Adrenal gland (tissue), 12 donors: ENCODE results near the gene DIO3. TPM values are rescaled to one million over a fixed set of nuclear protein-coding genes. Genes with fewer than 3 reads are reported as not detected.

Source experiments
- DNase-seq, 7 donors: peaks; one replicate each; pipeline ENCODE4 v3.0.0-alpha.2; 2019 to 2020
- H3K27ac ChIP-seq, 5 donors: fragments of 200-600 bp; sonication (generic) in 4 of 5; 1 replicate in 3 of 5; 2 replicates in 2 of 5; pipeline versions ENCODE4 v1.5.1 to v1.8.0; 2016 to 2020; ENCODE audit warnings: mild to moderate bottlenecking in 1 of 5
- H3K27me3 ChIP-seq: fragments of 200-600 bp; 2 replicates; pipeline ENCODE4 v1.8.0; 2021
- H3K36me3 ChIP-seq, 2 donors: fragments of 200-600 bp; replicated peaks in 1 of 2; 1 replicate in 1 of 2; 2 replicates in 1 of 2; pipeline versions ENCODE4 v1.5.1 to v1.8.0; 2018 to 2022
- H3K4me1 ChIP-seq, 2 donors: fragments of 200-600 bp; replicated peaks in 1 of 2; 1 replicate in 1 of 2; 2 replicates in 1 of 2; pipeline versions ENCODE4 v1.5.1 to v1.8.0; 2018 to 2021
- H3K4me3 ChIP-seq, 4 donors: fragments of 200-600 bp; sonication (generic) in 3 of 4; one replicate each; pipeline ENCODE4 v1.5.1; 2016 to 2018
- H3K9me3 ChIP-seq, 3 donors: fragments of 200-600 bp; sonication (generic) in 1 of 3; replicated peaks in 1 of 3; 1 replicate in 2 of 3; 2 replicates in 1 of 3; pipeline versions ENCODE4 v1.5.1 to v1.8.0; 2016 to 2021
- POLR2A ChIP-seq, 2 donors: fragments of 450-650 bp; IDR thresholded peaks; one replicate each; pipeline ENCODE4 v1.6.1; 2017; ENCODE audit warnings: antibody characterized with exemption in 2 of 2, mild to moderate bottlenecking in 2 of 2, moderate library complexity in 1 of 2
- WGBS, 4 donors: extraction: QIAGEN DNeasy Blood & Tissue Kit in 2 of 4; methylation state at CpG; one replicate each; pipeline versions ENCODE4 v1.1.5 to v1.1.7; 2013 to 2017; 5-methylcytosine and 5-hydroxymethylcytosine counted together
- intact Hi-C, 2 donors: fragments of 100-400 bp; cut with DNase I; formaldehyde crosslinking; loops; one replicate each; pipeline versions ENCODE4 v1.14.1 to v1.15.0; 2022 to 2023
- polyA plus RNA-seq, 3 donors: library from polyadenylated mRNA; stranded (reverse); fragments of 200-250 nt in 2 of 3; fragments of 350-450 nt in 1 of 3; fragmentation: Illumina TruSeq in 1 of 3; extraction: RNeasy Lipid Tissue Mini Kit (QIAGEN cat#74804) in 1 of 3; gene quantifications; one replicate each; pipeline ENCODE4 v1.2.3, GENCODE V29; 2013 to 2014
- total RNA-seq, 9 donors: library from RNA; depleted of rRNA in 4 of 9; stranded (reverse); fragments of >200 nt in 4 of 9; fragments of 120-200 nt in 1 of 9; fragmentation: NEBNext Ultra II Directional in 1 of 9; extraction: Animal tissue kit (Norgen Biotek cat#: 25700) in 1 of 9; gene quantifications; one replicate each; pipeline versions ENCODE4 v1.1.0 to v1.2.4, GENCODE V29; 2013 to 2023
- TF ChIP-seq, protein P1 (sequence below), 6 experiments: fragments of 450-650 bp in 4 of 6; fragments of 200-600 bp in 2 of 6; sonication (generic) in 1 of 6; IDR thresholded peaks; 1 replicate in 5 of 6; 2 replicates in 1 of 6; pipeline versions ENCODE4 v1.5.1 to v1.8.0; 2016 to 2021; ENCODE audit warnings: antibody characterized with exemption in 6 of 6, mild to moderate bottlenecking in 2 of 6, moderate library complexity in 1 of 6
- donor health status: healthy with polysubstance abuse.
- donor health status: Bipolar disorder and iron deficiency.
- donor health status: DM: yes; HTN: yes; CAD: no.
- donor health status: DM: no; HTN: no; CAD: no.
- donor health status: DM: no; HTN: no; CAD: no.
- donor health status: DM: yes; HTN: yes; CAD: no.

The DIO3 gene
- total and polyA plus RNA-seq, 12 donors = 0.16 to 1.8 (median 0.27) TPM; not detected in 3

DNA sequence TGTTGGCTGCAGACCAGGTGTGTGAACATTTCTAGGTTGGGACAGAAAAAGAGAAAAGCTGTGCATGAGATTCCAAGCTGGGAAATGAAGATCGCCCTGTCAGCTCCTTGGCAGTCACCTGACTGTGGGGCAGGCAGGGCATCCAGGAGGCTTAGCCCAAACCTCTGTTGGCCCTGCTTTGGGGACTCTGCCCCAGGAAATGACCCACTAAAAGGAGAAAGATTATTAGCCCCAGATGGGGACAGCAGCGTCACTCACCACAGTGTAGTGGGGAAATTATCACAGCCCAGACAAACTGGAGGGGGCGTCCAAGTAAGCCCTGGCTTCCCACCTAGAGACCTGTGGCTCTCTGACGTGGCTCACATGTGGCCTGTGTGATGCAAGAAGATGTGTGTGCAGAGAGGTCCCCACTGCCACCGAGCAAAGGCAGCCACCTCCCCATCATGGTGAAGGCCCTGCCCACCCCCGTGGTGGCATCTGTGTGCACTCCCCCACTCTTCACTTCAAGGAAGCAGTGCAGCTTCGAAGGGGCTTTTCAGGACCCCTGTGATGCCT, 39.1 kb downstream of the DIO3 start:
- DNase-seq = peak in 2 of 7 donors; percentile 10 to 11
- Histone ChIP-seq H3K4me1 (no peaks in the 10 kb centered on the region), H3K4me3 (no peak overlapping the region), H3K9me3 (no peaks in the 10 kb centered on the region), H3K36me3 (no peaks in the 10 kb centered on the region), H3K27me3 (no peaks in the 10 kb centered on the region), H3K27ac (no peak overlapping the region)
- TF ChIP-seq, protein P1, sequence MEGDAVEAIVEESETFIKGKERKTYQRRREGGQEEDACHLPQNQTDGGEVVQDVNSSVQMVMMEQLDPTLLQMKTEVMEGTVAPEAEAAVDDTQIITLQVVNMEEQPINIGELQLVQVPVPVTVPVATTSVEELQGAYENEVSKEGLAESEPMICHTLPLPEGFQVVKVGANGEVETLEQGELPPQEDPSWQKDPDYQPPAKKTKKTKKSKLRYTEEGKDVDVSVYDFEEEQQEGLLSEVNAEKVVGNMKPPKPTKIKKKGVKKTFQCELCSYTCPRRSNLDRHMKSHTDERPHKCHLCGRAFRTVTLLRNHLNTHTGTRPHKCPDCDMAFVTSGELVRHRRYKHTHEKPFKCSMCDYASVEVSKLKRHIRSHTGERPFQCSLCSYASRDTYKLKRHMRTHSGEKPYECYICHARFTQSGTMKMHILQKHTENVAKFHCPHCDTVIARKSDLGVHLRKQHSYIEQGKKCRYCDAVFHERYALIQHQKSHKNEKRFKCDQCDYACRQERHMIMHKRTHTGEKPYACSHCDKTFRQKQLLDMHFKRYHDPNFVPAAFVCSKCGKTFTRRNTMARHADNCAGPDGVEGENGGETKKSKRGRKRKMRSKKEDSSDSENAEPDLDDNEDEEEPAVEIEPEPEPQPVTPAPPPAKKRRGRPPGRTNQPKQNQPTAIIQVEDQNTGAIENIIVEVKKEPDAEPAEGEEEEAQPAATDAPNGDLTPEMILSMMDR (IDR thresholded peaks at IDR 0.05) = no peak
- TF ChIP-seq POLR2A (IDR thresholded peaks at IDR 0.05) = no peak
- intact Hi-C loops = no loop called here
- 52 to 86% (median 67%) methylated on average over 2 to 7 of the region's 7 CpGs for WGBS, 4 donors

DNA sequence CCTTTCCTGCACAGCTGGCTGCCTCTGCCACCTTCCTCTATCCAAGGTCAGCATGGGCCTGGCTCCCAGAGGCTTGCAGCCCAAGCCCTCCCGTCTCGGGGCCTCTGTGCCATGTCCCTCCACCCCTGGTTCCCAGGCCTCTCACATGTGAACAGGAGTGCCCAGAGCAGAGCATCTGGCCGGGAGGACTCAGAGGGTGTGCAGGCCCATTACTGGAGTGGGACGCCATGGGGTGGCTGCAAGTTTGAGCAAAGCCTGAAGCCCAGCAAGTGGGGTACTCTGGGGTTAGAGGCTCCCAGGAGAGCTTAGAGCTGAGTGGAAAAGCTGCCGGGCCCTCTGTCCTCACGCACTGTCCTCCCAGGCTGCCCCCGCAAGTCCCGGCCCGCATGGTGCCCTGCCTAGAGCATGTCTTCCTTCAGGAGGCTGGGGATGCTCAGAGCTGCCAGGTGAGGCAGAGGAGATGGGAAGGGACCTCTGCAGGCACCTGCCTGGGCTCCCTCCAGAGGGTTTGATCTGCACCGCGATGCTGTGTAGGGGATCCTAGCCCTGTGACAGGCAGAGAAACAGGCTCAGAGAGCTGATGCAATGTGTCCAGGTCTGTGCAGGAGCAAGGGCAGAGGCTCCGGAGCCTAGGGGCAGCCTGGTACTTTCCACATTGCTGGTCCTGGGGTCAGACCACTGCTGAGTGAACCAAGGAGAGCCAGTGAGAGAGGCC, 39.8 kb downstream of the DIO3 start:
- Histone ChIP-seq H3K36me3 (no peaks in the 10 kb centered on the region), H3K27ac (no peak overlapping the region), H3K9me3 (no peaks in the 10 kb centered on the region), H3K27me3 (no peaks in the 10 kb centered on the region), H3K4me3 (no peak overlapping the region), H3K4me1 (no peaks in the 10 kb centered on the region)
- intact Hi-C loops = no loop called here
- DNase-seq = peak in 2 of 7 donors; percentile 9 to 15
- WGBS, 4 donors = 84 to 97% (median 87%) methylated on average over 6 to 12 of the region's 12 CpGs
- TF ChIP-seq, protein P1 (IDR thresholded peaks at IDR 0.05) = no peak
- no peak for TF ChIP-seq POLR2A (IDR thresholded peaks at IDR 0.05)

DNA sequence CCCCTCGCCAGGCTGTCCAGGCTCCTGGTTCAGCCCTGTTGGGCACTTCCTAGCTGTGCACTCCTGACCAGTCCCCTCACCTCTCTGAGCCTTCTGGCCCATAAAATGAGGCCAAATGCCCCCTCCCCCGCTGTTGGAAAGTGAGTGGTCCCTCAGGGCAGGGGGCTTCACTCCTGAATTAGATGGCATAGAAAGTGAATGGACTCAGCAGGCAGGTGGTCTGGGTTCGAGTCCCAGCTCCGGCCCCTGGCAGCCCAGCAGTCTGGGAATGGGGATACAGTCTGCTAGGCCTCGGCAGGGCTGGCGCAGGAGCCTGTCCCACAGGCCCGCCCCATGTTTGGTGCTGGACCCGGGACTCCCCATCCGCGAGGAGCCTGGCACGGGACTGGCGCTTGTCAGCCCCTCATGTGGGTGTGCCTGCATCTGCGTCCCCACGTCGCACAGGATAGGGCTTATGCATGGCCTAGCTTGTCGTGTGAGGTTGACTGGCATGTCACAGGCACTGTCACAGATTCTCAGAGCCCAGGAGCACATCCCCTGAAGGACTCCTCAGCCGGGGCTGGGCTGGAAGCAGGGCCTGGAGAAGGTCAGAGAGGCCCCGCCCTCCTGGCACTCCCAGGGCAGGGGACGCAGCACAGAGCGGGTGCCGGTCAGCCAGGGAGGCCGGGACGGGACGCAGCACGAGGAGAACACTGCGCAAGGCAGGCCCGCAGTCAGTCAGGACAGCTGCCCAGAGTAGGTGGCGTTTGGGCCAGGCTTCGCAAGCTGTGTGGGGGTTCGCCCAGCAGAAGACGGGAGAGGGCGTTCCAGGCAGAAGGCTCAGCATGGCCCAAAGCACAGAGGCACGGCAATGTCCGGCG, 40.5 kb downstream of the DIO3 start:
- WGBS, 4 donors = 88 to 97% (median 91%) methylated on average over 15 to 35 of the region's 35 CpGs
- no peaks in the 10 kb centered on the region for H3K27me3 ChIP-seq
- H3K4me1 ChIP-seq = no peaks in the 10 kb centered on the region
- DNase-seq = peak in 3 of 7 donors; percentile 9 to 25 (median 10)
- no peak overlapping the region for H3K4me3 ChIP-seq
- TF ChIP-seq POLR2A (IDR thresholded peaks at IDR 0.05) = no peak
- no peaks in the 10 kb centered on the region for H3K36me3 ChIP-seq
- no peaks in the 10 kb centered on the region for H3K9me3 ChIP-seq
- no peak overlapping the region for H3K27ac ChIP-seq
- intact Hi-C loops = no loop called here

DNA sequence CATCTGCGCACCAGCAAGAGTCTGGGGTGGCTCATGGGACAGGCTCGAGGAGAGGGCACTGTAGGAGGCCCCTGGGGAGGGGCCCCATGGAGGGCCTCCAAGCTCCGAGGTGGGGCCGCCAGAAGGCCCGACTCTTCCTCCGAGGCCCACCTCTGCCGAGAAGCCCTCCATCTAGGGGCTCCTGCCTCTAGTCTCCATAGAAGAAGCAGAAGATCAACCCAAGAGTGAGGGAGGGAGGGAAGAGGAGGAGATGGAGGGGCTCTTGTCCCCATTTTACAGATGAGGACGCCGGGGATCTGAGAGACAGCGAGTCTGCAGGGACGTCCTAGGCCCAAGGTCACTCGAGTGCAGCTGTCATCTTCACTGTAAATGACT, 41.2 kb downstream of the DIO3 start:
- 83 to 86% (median 84%) methylated on average over 7 to 12 of the region's 12 CpGs for WGBS, 4 donors
- H3K27ac ChIP-seq = no peak overlapping the region
- TF ChIP-seq, protein P1 (IDR thresholded peaks at IDR 0.05) = no peak
- TF ChIP-seq POLR2A (IDR thresholded peaks at IDR 0.05) = no peak
- H3K27me3 ChIP-seq = no peaks in the 10 kb centered on the region
- H3K9me3 ChIP-seq = no peaks in the 10 kb centered on the region
- intact Hi-C loops = no loop called here
- no peaks in the 10 kb centered on the region for H3K4me1 ChIP-seq
- no peak overlapping the region for H3K4me3 ChIP-seq
- no peaks in the 10 kb centered on the region for H3K36me3 ChIP-seq
- peak in 2 of 7 donors; percentile 4 to 30 for DNase-seq
